ENCODE data around the gene OCSTAMP. TPM values are rescaled to one million over a fixed set of nuclear protein-coding genes. Genes with fewer than 3 reads are reported as not detected.

The OCSTAMP gene
- polyA plus RNA-seq, 1 donor (not counting 4 experiments of a cell fraction or from before 2014, with no cell fraction given): not detected

GRCh38 chr20:46575937-46576461, 25.5 kb upstream of the OCSTAMP start:
- no peak for TF ChIP-seq EZH2 (IDR thresholded peaks at IDR 0.05; ENCODE audit: low read length)
- TF ChIP-seq CTCF (optimal IDR thresholded peaks at IDR 0.05 in 1 of 3, IDR thresholded peaks at IDR 0.05 in 1 of 3, conservative IDR thresholded peaks at IDR 0.05 in 1 of 3; ENCODE audit: extremely low read depth in 1 of 3, insufficient read depth in 2 of 3, low read length in 3 of 3): no peak
- H3K9ac ChIP-seq (ENCODE audit: control insufficient read depth, extremely low read depth, insufficient read depth, low read length): no peak overlapping the region
- FAIRE-seq (no peak), DNase-seq (ENCODE audit: low read depth, low spot score) (no peak)
- no peak overlapping the region for H3K4me2 ChIP-seq (ENCODE audit: control insufficient read depth, extremely low read depth, insufficient read depth, low read depth, low read length)
- H3K9me1 ChIP-seq (ENCODE audit: control insufficient read depth, extremely low read depth, insufficient read depth, low read length): no peaks in the 10 kb centered on the region
- dilution Hi-C loops (cut with MboI; ENCODE audit: extremely low pct_ligation_motif_present, low sequenced_read_pairs): no loop called here
- no peak overlapping the region for H3K4me3 ChIP-seq (ENCODE audit: control insufficient read depth in 2 of 3, extremely low read depth in 1 of 3, insufficient read depth in 2 of 3, low read depth in 1 of 3, low read length in 3 of 3)
- H3K36me3 ChIP-seq (ENCODE audit: control insufficient read depth in 2 of 2, extremely low read depth in 1 of 2, insufficient read depth in 2 of 2, low read length in 2 of 2): no peaks in the 10 kb centered on the region
- H3K79me2 ChIP-seq (ENCODE audit: control insufficient read depth, insufficient read depth, low read length): no peaks in the 10 kb centered on the region
- no peaks in the 10 kb centered on the region for H4K20me1 ChIP-seq (ENCODE audit: control insufficient read depth, extremely low read depth, insufficient read depth, low read length)
- no peaks in the 10 kb centered on the region for H3K27me3 ChIP-seq (ENCODE audit: control insufficient read depth, extremely low read depth, insufficient read depth, low read length)
- H3K4me1 ChIP-seq (ENCODE audit: control insufficient read depth, extremely low read depth, insufficient read depth, low read length): no peaks in the 10 kb centered on the region
- no peak overlapping the region for H2AFZ ChIP-seq (ENCODE audit: control insufficient read depth, low read length)
- no peak overlapping the region for H3K27ac ChIP-seq (ENCODE audit: control insufficient read depth, insufficient read depth, low read length)
- no peaks in the 10 kb centered on the region for H3K9me3 ChIP-seq (ENCODE audit: control insufficient read depth, low read depth, low read length)

- H3K4me1 ChIP-seq (ENCODE audit: control insufficient read depth, extremely low read depth, insufficient read depth, low read length): no peaks in the 10 kb centered on the region
- H3K27me3 ChIP-seq (ENCODE audit: control insufficient read depth, extremely low read depth, insufficient read depth, low read length): no peaks in the 10 kb centered on the region
- no peaks in the 10 kb centered on the region for H3K9me3 ChIP-seq (ENCODE audit: control insufficient read depth, low read depth, low read length)
- no peak for TF ChIP-seq CTCF (optimal IDR thresholded peaks at IDR 0.05 in 1 of 3, IDR thresholded peaks at IDR 0.05 in 1 of 3, conservative IDR thresholded peaks at IDR 0.05 in 1 of 3; ENCODE audit: extremely low read depth in 1 of 3, insufficient read depth in 2 of 3, low read length in 3 of 3)
- TF ChIP-seq EZH2 (IDR thresholded peaks at IDR 0.05; ENCODE audit: low read length): no peak
- no peaks in the 10 kb centered on the region for H3K9me1 ChIP-seq (ENCODE audit: control insufficient read depth, extremely low read depth, insufficient read depth, low read length)
- dilution Hi-C loops (cut with MboI; ENCODE audit: extremely low pct_ligation_motif_present, low sequenced_read_pairs): no loop called here
- no peak overlapping the region for H3K9ac ChIP-seq (ENCODE audit: control insufficient read depth, extremely low read depth, insufficient read depth, low read length)
- H3K4me3 ChIP-seq (ENCODE audit: control insufficient read depth in 2 of 3, extremely low read depth in 1 of 3, insufficient read depth in 2 of 3, low read depth in 1 of 3, low read length in 3 of 3): no peak overlapping the region
- H3K27ac ChIP-seq (ENCODE audit: control insufficient read depth, insufficient read depth, low read length): no peak overlapping the region
- no peak overlapping the region for H3K4me2 ChIP-seq (ENCODE audit: control insufficient read depth, extremely low read depth, insufficient read depth, low read depth, low read length)
- H4K20me1 ChIP-seq (ENCODE audit: control insufficient read depth, extremely low read depth, insufficient read depth, low read length): no peaks in the 10 kb centered on the region
- no peaks in the 10 kb centered on the region for H3K79me2 ChIP-seq (ENCODE audit: control insufficient read depth, insufficient read depth, low read length)
- DNase-seq (ENCODE audit: low read depth, low spot score): no peak
- no peak overlapping the region for H2AFZ ChIP-seq (ENCODE audit: control insufficient read depth, low read length)
- no peak for FAIRE-seq
- no peaks in the 10 kb centered on the region for H3K36me3 ChIP-seq (ENCODE audit: control insufficient read depth in 2 of 2, extremely low read depth in 1 of 2, insufficient read depth in 2 of 2, low read length in 2 of 2)
Measured at GRCh38 chr20:46575394-46575793, 24.9 kb upstream of the OCSTAMP start.

Data from keratinocyte (primary cell).